HG02678 (cell line): ENCODE measurements around the gene MYO19.
"Not testable (repeated sequence)": the region's sequence is repeated elsewhere in the genome, so short reads cannot be mapped to it uniquely, and the experiment has no call there.

ENCODE experiments used
- ATAC-seq: cut with Tn5 transposase; IDR thresholded peaks from one replicate; pipeline ENCODE4 v1.9.1; 2021; ENCODE audit warnings: mild to moderate bottlenecking, moderate library complexity; ENCODE audit not compliant: unreplicated experiment

MYO19 gene

DNA sequence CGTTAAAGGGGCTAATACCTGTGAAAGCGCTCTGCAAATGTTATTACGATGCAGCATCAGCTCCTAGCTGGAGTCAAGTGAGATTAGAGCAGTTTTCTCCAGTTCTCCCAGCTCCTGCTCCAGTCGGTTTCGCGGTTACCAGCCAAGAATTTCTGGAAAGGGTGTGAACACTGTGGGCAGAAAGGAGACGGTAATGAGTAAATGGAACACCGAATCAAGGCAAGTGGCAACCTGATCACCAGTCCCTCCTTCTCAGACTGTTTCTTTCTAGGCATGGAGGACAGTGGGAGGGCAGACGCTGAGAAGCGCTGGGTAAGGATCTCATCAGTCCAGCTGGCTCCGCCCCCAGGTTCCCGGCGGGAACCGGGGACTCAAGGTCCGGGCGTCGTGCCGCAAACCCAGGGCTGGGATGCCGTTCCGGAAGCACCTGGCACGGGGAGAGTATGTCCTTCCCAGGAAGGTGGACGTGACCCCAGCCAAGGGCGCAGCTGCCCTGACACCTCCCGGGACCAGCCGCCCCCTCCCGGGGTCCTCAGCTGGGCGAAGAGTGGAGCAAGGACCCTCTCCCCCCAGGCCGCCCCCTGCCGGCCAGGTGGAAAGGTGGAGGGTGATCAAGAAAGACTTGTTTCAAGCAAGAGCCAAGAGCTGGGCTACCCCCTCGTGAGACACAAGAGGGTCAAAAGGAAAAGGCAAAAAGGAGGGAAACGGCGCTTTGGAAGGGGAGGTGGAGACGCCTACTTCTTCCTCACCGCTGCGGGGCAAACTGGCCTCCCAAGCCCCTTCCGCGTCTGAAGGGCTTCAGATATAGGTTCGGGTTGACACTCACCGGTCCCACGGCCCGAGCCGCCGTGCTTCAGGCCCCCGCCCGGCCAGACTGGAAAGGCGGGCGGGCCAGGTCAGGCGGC, 481 bp downstream of the MYO19 start:
- peak; percentile 33 for ATAC-seq

DNA sequence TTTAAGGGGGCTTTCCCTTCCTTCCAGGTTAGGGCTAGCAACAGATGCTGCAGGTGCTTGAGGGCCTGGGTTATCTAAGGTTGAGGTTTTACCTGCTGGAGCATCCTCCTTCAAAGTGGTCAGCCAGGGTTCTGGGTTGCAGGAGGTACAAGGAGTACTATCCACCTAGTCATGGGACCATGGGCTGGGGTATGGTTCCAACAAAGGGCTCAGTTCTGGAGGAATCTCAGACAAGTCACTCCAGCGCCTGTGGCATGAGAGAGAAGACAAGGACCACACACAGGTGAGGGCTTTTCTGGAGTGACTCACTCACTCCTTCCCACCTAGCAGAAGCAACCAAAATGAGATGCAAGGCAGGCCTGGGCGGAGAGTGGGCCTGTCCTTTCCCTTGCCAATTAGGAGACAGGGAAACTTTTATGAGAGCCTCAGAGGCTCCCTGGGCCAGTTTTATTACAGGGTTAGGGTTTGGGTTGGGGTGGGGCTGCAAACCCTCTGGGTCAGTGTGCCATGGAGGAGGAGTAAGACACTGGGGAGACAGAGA, 2.2 kb downstream of the MYO19 start:
- no peak for ATAC-seq

GRCh38 chr17:36529121-36529520, 5.5 kb downstream of the MYO19 start:
- ATAC-seq: no peak

DNA sequence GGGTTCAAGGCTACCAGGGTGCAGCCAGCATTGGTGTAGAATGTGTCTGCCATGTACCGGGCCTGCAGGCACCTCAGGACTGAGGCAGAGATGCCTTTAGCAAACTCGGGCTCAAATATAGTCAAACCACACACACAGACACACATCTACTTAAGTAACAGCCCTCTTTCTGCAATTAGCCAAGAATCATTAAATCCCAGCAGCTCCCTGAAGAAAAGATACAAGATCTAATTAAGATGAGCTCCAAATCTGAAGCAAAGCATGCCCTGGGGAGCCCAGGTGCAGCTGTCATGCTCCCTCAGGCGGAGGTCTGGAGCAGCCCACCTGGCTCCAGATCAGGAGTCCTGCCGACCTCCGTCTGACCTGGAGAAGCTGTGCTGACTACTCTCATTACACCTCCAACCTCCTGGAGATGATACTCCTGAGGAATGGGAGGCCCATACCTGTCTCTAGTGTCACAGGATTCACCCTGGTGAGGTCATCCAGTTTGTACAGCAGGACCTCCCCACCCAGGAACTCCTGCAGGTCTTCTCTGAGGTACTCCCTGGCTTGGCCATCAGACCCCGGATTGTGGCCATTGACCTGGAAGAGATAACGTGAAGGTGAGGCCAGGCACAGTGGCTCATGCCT, 6.9 kb downstream of the MYO19 start:
- ATAC-seq: no peak

GRCh38 chr17:36525888-36526287, 8.8 kb downstream of the MYO19 start:
- ATAC-seq: no peak

DNA sequence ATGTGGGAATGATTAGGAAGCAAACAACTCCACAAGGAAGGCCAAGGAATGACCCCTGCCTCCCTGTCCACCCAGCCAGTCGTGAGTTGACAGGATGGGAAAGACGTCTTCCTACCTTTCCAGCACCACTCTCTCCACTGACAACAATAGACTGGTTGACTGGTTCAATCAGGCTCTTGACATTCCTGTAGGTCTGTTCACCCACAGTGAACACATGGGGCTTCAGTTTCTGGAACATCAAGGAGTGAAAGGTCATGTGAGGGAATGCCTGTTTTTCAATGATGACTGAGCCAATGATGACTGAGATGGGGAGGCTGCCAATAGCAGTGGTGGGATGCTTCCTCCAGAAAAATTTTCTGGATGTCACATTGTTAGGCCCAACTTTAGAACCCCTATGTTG, 9.6 kb downstream of the MYO19 start:
- ATAC-seq: no peak

GRCh38 chr17:36524428-36524876, 10.2 kb downstream of the MYO19 start:
- no peak for ATAC-seq

- ATAC-seq: no peak
Observed at GRCh38 chr17:36523113-36523512, 11.6 kb downstream of the MYO19 start.

DNA sequence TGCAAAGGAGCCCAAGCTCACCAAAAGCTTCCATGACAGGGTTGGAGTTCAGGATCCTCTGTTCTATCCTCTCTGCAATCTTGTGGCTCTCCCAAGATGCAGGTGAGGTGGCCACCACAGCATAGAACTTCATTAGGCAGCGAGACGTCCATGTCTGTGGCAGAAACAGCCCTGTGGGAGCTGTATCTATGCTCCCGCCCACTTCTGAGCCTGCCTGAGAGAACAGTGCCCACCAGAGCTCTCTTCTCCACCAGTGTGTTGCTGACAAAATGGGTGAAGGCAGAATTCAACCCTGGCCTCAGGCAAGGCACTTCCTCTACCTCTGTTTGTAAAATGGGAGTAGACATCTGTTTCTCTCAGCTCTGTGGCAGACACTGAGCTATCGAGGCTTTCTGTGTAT, 18.8 kb downstream of the MYO19 start:
- ATAC-seq: no peak

DNA sequence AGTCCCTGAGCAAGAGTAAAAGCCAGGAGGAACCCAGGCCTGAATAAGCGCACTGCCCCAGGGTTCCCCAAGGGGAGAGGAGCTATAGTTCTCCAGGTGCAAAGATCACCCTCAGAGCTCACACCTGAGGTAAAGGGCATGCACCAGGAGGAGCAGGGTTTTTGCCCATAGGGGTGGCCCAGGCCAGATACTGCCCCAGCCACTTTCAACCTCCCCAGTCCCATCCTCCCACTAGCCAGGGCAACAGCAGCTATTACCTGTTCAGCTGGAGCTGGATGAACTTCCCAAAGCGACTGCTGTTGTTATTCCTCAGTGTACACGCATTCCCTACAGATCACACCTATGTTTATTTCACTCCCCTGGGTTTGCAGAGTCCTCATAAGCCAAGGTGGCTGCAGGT, 19.8 kb downstream of the MYO19 start:
- ATAC-seq: no peak

GRCh38 chr17:36512641-36513040, 22.0 kb downstream of the MYO19 start:
- ATAC-seq: no peak

DNA sequence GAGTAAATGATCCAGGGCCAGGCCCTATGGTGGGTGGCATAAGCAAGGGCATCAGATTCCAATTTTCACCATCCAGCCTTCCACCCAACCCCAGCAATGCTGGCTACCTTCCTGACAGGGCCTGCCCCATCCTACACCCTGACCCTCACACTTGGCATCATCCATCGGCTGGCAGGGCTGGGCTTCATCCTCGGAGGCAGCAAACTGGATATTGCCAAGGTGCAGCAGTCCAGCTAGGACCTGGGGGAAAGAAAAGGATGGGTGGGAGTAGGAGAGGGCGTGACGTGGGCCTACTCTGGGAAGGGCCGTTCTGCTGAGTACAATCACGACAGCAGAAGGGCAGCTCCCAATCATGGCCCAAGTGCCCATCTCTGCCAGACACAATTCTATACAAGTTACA, 23.5 kb downstream of the MYO19 start:
- no peak for ATAC-seq

DNA sequence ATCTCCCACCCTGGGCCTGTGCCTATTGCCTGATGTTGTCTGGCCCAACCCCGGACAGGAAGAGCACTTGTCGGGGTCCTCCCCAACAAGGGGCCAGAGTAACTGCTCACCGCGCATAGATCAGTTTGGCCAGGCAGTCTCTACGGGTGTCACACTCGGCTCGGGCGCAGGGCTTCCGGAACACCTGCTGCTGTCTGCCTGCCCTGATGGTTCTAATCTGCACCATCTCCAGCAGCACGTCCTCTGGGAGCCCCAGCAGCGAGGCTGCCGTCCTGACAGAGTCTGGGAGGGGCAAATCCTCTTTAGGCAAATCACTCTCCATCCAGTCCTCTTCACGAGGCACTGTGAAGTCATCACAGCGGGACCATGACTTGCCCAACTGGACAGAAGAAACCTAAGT, 24.0 kb downstream of the MYO19 start:
- no peak for ATAC-seq

GRCh38 chr17:36509272-36509985, 25.2 kb downstream of the MYO19 start:
- ATAC-seq: no peak

- not testable (repeated sequence) for ATAC-seq
Observed at GRCh38 chr17:36508439-36508838, 26.2 kb downstream of the MYO19 start.

GRCh38 chr17:36507266-36507665, 27.4 kb downstream of the MYO19 start:
- ATAC-seq: no peak

GRCh38 chr17:36506831-36507230, 27.8 kb downstream of the MYO19 start:
- no peak for ATAC-seq

DNA sequence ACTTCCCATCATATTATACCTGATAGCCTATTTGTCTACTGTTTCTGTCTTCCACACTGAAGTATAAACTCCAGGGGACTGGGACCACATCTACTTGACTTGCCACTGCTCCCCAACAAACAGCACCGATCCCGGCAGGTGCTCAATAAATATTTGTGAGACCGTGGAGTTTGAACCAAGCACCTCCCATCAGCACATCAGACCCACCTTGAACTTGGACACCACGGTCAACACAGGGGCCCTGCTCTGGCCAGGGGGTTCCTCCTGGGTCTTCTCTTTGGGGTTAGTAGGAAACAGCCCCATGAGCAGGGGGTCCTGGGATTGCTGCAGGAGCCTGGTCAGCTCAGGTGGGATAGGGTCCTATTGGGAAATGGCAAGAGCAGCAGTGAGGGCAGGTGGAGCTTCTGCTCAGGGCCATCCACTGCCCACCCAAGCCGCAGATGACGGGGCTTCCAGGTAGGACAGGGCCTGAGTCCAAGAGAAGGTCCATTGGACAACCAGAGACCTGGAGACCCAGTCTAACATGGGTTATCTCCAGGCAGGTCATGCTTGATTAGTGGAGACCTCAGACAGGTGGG, 28.3 kb downstream of the MYO19 start:
- no peak for ATAC-seq

GRCh38 chr17:36505171-36505570, 29.5 kb downstream of the MYO19 start:
- ATAC-seq: no peak

DNA sequence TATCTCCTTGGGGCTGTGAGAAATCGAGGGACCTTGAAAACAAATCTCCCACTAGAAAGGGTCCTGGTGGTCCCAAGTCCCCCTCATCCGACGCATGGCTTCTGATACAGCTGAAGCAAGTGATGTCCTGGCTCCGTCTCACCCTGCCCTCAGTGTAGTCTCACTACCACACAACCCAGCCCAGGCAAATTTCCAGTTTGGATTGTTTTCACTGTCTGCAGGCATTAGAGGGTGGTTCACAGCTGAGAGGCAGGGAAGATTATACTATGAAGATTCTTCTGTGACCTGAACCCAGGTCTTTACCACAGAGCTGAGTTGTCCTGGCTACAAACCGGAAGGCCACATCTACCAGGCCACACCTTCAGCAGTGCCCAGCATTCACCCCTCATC, 30.5 kb downstream of the MYO19 start:
- no peak for ATAC-seq
